ENCODE data around the gene PRR5L. TPM values are rescaled to one million over a fixed set of nuclear protein-coding genes. Genes with fewer than 3 reads are reported as not detected.
A peak's percentile ranks its signal among the peaks of the same experiment; 100 is the strongest.

Gene PRR5L
- total RNA-seq, 8 experiments from 2014 or later = 0.63 to 21.8 (median 4.2) TPM

DNA sequence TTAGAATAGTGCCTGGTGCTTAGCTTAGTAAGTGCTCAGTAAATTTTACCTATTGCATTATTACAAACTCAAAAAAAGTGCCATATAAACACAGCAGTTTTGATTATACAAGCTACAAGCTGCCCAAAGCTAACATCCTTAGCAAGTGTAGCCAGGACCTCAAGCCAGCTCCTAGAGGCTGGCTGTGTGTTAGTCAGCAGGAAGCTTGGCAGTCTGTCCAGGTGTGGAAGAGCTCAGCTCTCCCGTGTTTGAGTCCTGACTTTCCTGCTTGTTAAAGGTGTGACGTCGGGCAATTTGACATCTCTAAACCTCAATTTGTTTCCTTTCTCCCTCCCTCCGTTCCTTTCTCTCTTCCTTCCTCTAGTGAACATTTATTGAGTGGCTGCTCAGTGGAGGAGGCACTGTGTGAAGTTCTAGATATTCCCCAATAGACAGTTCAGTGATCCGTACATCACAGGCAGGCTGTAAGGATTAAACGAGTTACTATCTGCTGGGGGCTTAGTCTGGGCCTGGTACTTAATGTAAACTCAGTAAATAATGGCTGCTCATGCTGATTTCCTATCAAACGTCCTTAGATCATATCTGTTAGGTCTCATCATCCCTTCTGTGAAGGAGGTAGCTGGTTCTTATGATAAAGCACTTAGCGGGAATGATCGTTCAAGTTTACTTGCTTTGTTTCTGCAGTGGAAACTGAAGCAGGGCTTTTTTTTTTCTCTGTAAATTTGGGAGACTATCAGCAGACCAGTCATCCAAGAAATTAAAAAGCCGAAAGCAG is 68.7 kb downstream of the PRR5L start:
- H3K4me1 ChIP-seq (replicated peaks in 1 of 2) = peaks cover 18 to 24% of the 10 kb centered on the region in 2 donors
- WGBS, 10 experiments = 50 to 100% (median 73%) methylated on average over 2 to 9 of the region's 10 CpGs
- no peak overlapping the region for H3K4me3 ChIP-seq
- ATAC-seq (replicated peaks in 6 of 8) = no peak
- no peak overlapping the region for H3K27ac ChIP-seq
- in situ Hi-C loops (cut with MboI; ENCODE audit: low pct_unique_long_range_greater_than_20kb in 2 of 9, low sequenced_read_pairs in 9 of 9, unreplicated experiment in 9 of 9) = no loop called here

DNA sequence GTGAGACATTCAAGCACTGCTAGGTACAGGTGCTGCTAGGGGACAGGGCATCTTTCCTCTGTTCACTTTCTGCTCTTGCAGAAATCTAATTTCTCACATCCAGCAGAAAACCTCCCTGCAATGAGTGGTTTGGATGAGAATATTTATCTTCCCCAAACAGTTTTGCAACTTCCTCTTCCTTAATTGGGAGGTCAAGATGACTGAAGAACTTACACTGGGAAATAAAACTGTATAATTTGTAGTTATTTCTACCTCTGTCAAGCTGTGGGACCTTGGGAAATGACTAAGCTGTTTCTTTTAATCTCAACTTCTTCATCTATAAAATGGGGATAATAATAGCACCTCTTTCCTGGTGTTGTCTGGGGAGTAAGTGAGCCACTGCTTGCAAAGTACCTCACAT is 69.8 kb downstream of the PRR5L start:
- Histone ChIP-seq H3K4me1 (replicated peaks in 1 of 2) (peaks cover 18 to 24% of the 10 kb centered on the region in 2 donors), H3K4me3 (no peak overlapping the region), H3K27ac (no peak overlapping the region)
- in situ Hi-C loops (cut with MboI; ENCODE audit: low pct_unique_long_range_greater_than_20kb in 2 of 9, low sequenced_read_pairs in 9 of 9, unreplicated experiment in 9 of 9) = no loop called here
- ATAC-seq (replicated peaks in 6 of 8) = no peak

DNA sequence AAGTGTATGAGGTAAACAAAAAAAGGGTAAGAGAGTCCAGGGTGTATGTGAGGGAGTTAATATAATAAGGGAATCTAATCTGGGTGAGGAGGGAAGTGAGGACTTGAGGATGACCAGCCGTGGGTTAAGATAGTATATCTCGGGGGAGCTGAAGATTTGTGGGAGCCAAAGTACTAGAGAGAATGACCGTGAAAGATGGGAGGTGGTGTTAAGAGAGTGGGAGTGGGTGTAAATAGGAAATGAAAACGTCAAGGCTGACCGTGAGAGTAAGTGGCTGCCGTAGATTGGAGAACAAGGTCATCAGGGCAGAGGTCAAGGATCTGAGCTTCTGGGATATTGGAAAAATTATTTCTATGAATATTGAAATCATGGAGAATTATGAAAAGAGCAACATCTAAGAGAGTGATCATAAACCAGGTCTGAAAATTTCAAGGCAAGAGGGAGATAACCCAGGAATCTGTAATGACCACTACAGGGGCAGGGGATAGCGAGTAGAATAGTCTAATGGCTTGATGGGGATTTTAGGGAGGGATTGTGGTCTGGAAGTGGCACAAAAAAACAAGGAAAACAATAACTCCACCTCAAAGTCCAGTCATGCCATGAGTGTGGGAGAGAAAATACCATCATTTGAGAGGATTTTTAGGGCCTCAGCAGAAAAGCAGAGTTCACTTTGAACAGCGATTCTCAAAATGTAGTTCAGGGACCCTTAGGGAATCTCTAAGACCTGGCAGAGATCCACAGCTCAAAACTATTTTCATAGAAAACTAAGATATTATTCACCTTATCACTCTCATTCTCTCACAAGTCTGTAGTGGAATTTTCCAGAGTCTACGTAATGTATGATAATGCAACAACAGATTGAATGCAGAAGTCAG is 72.0 kb downstream of the PRR5L start:
- no peak overlapping the region for H3K4me3 ChIP-seq
- H3K27ac ChIP-seq = no peak overlapping the region
- H3K4me1 ChIP-seq (replicated peaks in 1 of 2) = peaks cover 9 to 14% of the 10 kb centered on the region in 2 donors
- in situ Hi-C loops (cut with MboI; ENCODE audit: low pct_unique_long_range_greater_than_20kb in 2 of 9, low sequenced_read_pairs in 9 of 9, unreplicated experiment in 9 of 9) = no loop called here
- WGBS, 10 experiments = 64 to 100% (median 83%) methylated on average over 3 to 9 of the region's 9 CpGs; no CpG with 5 or more reads in 1 of the 10 experiments
- no peak for ATAC-seq (replicated peaks in 6 of 8)

DNA sequence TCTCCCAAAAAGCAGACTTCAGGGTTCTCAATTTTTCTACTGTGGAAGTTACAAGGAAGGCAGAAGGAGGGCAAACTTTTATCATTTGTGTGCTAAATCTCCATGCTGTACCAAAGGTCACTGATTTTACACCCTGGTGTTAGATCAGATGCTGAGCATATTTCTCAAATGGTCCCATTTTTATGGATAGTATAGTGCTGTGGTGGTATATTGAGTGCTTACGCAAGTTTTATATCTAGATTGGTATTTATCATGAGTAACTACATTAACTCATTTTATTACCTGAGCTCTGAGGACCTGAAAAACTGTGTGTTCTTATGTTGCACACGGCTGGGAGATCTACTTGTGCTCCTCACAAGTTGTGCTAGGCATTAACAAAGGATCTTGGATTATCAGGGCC is 75.1 kb downstream of the PRR5L start:
- in situ Hi-C loops (cut with MboI; ENCODE audit: low pct_unique_long_range_greater_than_20kb in 2 of 9, low sequenced_read_pairs in 9 of 9, unreplicated experiment in 9 of 9) = no loop called here
- 37 to 100% (median 89%) methylated on average over 1 to 2 of the region's 2 CpGs; no CpG with 5 or more reads in 3 of the 10 experiments for WGBS, 10 experiments
- Histone ChIP-seq H3K27ac (no peak overlapping the region), H3K4me3 (no peak overlapping the region), H3K4me1 (replicated peaks in 1 of 2) (peaks cover 0 to 6% of the 10 kb centered on the region in 2 donors)
- no peak for ATAC-seq (replicated peaks in 6 of 8)

DNA sequence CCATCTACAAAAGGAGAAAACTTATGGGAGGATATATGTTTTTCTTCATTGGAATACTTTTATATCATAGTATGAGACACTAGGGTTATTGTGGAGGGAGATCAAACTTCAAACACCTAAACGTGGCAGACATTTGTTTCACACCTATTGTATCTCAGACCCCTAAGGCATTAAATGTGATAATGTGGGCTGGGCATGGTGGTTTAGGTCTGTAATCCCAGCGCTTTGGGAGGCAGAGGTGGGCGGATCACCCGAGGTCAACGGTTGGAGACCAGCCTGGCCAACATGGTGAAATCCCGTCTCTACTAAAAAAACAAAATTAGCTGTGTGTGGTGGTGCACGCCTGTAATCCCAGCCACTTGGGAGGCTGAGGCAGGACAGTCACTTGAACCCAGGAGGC is 75.5 kb downstream of the PRR5L start:
- H3K27ac ChIP-seq = no peak overlapping the region
- in situ Hi-C loops (cut with MboI; ENCODE audit: low pct_unique_long_range_greater_than_20kb in 2 of 9, low sequenced_read_pairs in 9 of 9, unreplicated experiment in 9 of 9) = no loop called here
- WGBS, 10 experiments = 80 to 100% (median 98%) methylated on average over 1 to 6 of the region's 7 CpGs; no CpG with 5 or more reads in 3 of the 10 experiments
- no peak overlapping the region for H3K4me3 ChIP-seq
- no peak for ATAC-seq (replicated peaks in 6 of 8)
- peaks cover 0 to 6% of the 10 kb centered on the region in 2 donors for H3K4me1 ChIP-seq (replicated peaks in 1 of 2)

GRCh38 chr11:36372101-36372771 is 76.1 kb downstream of the PRR5L start:
- WGBS, 10 experiments = 0 to 100% (median 59%) methylated on average over 1 to 6 of the region's 6 CpGs
- Histone ChIP-seq H3K27ac (no peak overlapping the region), H3K4me3 (no peak overlapping the region), H3K4me1 (replicated peaks in 1 of 2) (peaks cover 0 to 6% of the 10 kb centered on the region in 2 donors)
- in situ Hi-C loops (cut with MboI; ENCODE audit: low pct_unique_long_range_greater_than_20kb in 2 of 9, low sequenced_read_pairs in 9 of 9, unreplicated experiment in 9 of 9) = no loop called here
- peak in 1 of 8 experiments; percentile 43 for ATAC-seq (replicated peaks in 6 of 8)

- Histone ChIP-seq H3K4me1 (replicated peaks in 1 of 2) (peaks cover 5 to 13% of the 10 kb centered on the region in 2 donors), H3K27ac (no peak overlapping the region), H3K4me3 (no peak overlapping the region)
- in situ Hi-C loops (cut with MboI; ENCODE audit: low pct_unique_long_range_greater_than_20kb in 2 of 9, low sequenced_read_pairs in 9 of 9, unreplicated experiment in 9 of 9) = no loop called here
- WGBS, 10 experiments = 61 to 89% (median 78%) methylated on average over 1 to 6 of the region's 6 CpGs
- ATAC-seq (replicated peaks in 6 of 8) = no peak
Measured at GRCh38 chr11:36373016-36374010, 77.2 kb downstream of the PRR5L start.

- 29 to 95% (median 71%) methylated on average over 3 of the region's 4 CpGs; no CpG with 5 or more reads in 5 of the 10 experiments for WGBS, 10 experiments
- no peak overlapping the region for H3K27ac ChIP-seq
- in situ Hi-C loops (cut with MboI; ENCODE audit: low pct_unique_long_range_greater_than_20kb in 2 of 9, low sequenced_read_pairs in 9 of 9, unreplicated experiment in 9 of 9) = no loop called here
- H3K4me3 ChIP-seq = no peak overlapping the region
- H3K4me1 ChIP-seq (replicated peaks in 1 of 2) = peaks cover 8 to 15% of the 10 kb centered on the region in 2 donors
- ATAC-seq (replicated peaks in 6 of 8) = no peak
Measured at GRCh38 chr11:36374726-36375125, 78.6 kb downstream of the PRR5L start.

- 50 to 93% (median 80%) methylated on average over 2 to 8 of the region's 9 CpGs; no CpG with 5 or more reads in 1 of the 10 experiments for WGBS, 10 experiments
- Histone ChIP-seq H3K4me3 (peak overlapping the region in 4 of 5 donors; percentile 35 to 50 (median 48)), H3K4me1 (replicated peaks in 1 of 2) (peaks cover 8 to 15% of the 10 kb centered on the region in 2 donors), H3K27ac (no peak overlapping the region)
- in situ Hi-C loops (cut with MboI; ENCODE audit: low pct_unique_long_range_greater_than_20kb in 2 of 9, low sequenced_read_pairs in 9 of 9, unreplicated experiment in 9 of 9) = no loop called here
- no peak for ATAC-seq (replicated peaks in 6 of 8)
Measured at GRCh38 chr11:36375353-36376008, 79.4 kb downstream of the PRR5L start.

DNA sequence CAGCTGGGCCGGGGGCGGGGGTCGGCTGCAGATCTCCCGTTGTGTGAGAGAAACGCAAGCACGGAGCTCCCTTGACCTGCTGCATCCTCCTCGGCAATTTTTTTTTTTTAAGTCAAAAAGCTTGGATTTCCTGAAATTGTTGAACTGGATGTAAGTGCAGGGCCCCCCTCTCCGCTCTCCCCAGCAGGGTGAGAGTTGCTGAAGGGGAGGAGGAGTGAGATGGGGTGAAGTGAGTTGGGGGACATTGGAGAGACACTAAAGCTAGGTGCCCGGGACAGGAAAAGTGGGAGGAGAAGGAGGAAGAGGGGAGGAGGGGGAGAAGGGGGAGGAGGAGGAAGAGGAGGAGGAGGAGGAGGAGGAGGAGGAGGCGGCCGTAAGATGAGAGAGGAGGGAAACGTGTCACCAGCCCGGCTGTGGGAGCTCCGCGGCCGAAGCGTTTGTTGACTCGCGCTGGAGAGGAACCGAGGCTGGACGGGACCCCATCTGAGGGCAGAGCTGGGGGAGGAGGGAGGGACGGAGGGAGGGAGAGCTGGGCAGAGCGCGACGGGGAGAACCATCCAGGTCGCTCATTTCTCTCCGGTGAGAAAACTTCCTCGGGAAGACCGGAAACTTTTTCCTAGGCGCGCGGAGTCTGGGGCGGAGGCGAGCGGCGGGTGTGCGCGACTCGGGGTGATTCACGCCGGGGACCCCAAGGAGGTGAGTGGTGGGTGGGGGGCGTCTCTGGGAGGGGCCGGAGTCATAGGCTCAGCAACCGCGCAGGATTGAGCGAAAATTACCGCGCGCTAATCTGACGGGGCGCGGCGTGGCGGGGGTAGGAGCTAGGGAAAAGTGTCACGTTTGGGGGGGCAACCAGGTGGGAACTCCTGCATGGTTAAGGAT is 80.2 kb downstream of the PRR5L start:
- WGBS, 10 experiments = 3 to 27% (median 7%) methylated on average over 2 to 7 of the region's 55 CpGs; no CpG with 5 or more reads in 4 of the 10 experiments
- Histone ChIP-seq H3K4me3 (peak overlapping the region; percentile 35 to 50 (median 47)), H3K4me1 (replicated peaks in 1 of 2) (peaks cover 8 to 15% of the 10 kb centered on the region in 2 donors), H3K27ac (no peak overlapping the region)
- in situ Hi-C loops (cut with MboI; ENCODE audit: low pct_unique_long_range_greater_than_20kb in 2 of 9, low sequenced_read_pairs in 9 of 9, unreplicated experiment in 9 of 9) = no loop called here
- peak; percentile 10 to 38 (median 19) for ATAC-seq (replicated peaks in 6 of 8)

Data from motor neuron (in vitro differentiated cells).